ENCODE data around the gene ETV3.
"Not testable (repeated sequence)": the region's sequence is repeated elsewhere in the genome, so short reads cannot be mapped to it uniquely, and the experiment has no call there.

Gene ETV3

DNA sequence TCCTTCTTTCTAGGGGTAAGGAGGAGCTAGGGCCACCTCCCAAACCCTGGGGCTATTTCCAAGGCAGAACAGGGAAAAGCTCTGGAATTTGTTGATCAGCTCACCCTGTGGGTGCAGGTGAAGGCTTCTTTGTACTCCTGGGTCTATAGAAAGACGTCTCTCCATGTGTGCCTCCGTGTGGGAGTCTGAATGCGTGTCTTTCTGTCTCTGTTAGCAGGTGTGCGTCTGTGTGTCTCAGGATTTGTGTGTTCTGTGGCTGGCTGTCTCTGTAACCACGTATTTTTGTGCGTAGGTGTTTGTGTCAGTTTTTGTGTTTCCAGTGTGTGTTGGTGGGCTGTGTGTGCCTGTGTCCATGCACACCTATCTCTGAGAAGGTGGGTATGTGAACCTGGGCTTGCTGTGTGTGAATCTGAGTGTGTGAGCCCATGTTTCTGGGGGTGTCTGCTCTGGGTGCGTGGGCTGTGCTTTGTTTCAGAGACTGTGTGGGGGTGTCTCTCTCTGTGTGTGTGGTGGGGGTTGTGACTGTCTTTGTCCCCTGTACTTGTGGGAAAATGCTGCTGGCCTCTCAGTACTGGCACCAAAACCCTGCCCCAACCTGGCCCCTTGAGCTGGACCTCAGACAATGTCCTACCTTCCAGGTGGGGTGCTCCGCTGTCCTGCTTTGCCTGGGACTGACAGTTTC, 25.9 kb downstream of the ETV3 start:
- DNase-seq (ENCODE audit: low read depth) = no peak

DNA sequence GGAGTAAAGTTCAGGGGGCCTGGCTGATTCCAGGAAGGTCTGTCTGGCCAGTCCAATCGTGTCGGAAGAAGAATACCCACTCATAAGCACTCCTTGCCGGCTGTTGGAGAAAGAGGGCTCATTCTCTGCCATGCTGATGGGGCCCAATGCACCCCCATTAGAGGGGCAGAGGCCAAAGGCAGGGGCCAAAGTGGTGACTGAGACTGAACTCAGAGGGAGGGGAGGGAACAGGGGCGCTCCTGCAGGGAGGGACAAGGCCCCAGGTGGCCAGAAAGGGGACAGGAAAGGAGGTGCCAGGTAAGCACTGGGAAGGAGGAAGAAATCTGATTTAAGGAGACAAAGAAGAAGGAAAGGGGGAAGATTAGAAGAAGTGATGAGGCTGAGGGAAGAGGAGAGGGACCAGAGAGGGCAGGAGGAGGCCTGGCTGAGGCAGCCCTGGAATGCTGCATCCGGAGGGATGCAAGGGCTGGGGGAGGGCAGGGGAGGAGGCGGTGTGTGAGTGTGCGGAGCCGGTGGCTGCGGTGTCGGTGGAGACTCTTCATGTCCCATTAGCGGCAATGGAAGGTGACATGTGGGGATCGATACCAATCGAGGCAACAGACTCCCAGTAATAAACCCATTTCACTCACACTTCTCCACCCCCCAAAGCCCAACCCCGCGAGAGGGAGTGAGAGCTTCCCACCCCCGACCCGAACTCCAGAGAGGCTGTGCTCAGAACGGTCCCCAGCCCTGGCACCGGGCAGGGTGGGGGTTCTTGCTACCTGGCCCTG, 26.6 kb downstream of the ETV3 start:
- DNase-seq (ENCODE audit: low read depth) = no peak

DNA sequence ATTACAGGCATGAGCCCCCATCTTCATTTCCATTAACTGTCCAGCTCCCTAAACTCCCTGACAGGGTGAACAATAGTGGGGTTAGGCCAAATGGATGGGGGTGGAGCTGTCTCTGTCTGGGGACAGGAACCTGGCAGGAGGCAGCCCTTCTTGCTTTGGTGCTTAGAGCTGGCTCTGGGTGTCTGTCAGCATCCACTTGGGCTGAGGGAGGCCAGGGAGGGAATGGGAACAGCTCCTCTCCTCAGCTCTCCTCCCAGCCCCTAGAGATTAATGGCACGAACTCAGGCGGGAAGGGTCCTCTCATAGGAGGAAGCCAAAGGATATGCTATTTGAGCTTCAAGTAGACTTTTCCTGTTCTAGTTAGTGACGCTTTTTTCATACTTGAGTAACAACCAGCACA, 27.5 kb downstream of the ETV3 start:
- no peak for DNase-seq (ENCODE audit: low read depth)

DNA sequence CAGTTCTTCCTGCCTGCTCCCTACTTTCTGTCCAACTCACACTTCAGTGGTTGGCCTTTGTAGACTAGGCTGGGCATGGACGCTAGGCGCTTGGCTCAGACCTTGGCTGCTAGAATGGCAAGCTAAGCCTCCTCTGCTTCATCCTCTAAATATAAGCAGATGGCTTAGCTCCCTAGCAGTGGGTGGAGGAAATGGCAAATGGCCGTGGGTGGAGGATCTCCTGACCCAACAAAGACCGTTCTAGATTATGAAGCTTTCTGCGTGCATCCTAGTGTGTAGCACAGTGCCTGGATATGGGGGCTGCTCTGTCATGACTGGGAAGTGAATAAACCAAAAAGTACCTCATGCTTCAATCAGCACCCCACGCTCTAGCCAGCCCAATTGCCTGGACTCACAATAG, 28.2 kb downstream of the ETV3 start:
- DNase-seq (ENCODE audit: low read depth) = no peak

DNA sequence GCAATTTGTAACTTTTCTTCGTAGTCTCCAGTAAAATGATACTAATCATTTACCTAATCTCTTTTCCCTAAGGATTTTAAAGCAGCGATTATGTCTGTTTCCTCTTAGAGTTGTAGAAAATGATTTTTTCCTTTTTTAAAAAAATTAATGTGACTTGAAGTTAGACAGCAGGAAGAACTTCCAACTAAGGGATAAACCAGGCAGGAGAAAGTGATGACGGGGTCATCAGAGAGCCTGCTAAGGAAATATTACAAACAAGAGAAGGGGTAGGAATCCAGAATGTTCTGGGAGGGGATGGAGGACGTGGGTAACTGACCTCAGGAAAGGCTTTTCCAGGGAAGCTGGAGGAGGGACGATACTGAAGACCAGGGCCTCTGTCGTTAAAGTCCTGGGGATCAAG, 29.7 kb downstream of the ETV3 start:
- DNase-seq (ENCODE audit: low read depth) = no peak

DNA sequence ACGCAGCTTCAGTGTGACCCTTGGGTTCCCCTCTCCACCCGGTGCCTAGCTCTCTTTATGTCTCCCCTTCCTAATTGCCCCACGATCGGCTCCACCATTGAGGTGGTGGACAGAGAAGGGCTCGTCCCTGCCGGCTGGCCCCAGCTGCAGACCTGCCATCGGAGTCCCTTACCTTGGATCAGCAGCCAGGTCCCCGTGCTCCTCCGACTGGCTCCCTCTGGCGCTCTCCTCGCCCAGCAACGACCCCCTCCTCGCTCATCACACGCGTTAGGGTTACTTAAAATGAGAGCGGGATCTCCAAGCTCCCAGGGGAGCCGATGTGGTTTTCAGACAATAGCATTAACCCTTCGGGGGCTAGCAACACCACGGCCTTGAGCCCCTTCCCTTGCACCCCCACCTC, 30.5 kb downstream of the ETV3 start:
- no peak for DNase-seq (ENCODE audit: low read depth)

DNA sequence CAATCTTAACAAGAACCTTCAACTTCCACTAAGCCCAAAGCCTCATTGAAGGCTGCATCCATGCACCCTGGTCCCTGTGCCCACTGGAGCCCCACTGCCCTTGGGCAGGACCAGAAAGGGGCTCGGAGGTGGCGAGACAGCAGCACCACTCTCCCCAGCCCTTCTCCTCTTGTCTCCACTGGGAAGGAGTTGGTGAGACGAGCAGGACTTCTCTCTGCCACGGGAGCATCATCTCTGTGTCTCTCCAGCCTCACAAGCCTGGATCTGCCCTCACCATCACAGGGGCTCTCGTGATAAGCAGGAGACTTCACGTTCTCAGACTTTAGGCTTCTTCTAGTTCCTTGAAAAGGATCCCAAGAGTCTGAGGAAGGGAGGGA, 31.4 kb downstream of the ETV3 start:
- DNase-seq (ENCODE audit: low read depth) = no peak

DNA sequence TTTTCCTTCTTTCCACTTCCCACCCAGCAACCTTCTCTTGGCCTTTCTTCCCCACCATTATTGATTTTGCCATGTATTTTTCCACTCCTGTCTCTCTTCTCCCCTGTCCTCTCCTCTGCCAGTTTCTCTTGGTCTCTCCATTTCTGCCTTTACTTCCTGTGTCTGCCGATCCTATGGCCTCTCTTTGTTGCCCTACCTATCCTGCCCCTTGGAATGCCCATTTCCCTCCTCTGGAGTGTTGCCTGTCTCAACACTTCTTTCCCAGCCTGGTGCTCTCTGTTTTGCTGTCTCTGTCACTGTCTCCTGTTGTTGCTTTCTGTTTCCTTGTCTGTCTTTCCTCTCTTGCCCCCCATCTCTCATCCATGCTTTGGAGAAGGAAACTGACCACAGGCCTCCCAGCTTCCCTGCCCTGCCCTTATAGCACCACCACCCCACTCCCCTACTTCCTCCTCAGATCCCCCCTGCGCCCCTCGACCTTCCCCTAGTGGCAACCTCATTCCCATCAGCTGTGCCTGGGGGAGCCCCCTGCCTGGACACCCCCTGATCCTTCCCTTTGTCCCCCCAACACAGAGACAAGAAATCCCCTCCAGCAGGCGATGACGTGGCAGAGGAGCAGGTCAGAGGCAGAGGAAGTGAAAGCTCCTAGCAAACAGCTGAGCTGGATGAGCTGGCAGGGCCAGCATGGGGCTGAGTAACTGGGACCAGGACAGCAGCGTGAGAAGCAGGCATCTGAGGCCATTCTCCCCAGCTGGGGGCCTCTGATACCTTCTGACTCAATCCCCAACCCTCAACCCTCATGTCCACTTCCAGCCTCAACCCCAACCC, 32.0 kb downstream of the ETV3 start:
- DNase-seq (ENCODE audit: low read depth) = no peak

DNA sequence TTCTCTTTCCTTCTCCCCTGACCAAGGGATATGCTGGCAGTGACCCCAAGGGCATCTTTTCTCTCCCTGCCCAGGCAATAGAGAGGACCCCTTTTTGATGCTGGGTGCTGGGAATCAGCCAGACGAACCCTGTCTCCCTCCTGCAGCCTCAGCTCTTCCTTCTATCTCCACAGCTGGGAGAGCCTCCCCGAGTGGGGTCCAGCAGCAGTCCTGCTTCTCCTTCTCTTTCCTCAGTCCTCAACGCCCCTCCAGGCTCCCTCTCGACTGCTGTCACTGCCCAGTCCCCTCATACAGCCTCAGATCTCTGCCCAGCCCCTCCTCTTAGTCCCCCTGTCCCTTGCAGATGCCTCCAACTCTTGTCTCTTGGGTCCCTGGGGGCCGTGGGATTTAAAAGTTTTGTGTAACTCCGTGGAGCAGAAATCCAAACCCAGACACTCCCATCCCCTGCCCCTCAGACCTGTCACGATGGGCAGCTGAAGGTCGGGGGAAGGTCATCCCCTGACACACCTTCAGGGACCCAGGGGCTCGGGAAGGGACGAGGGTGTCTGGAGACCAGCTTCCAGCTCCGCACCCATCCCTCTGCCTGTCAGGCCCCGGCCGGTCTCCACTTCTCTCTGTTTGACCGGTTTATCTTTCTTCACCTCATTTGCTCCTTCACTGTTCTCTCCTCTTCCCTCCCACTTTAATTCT, 32.8 kb downstream of the ETV3 start:
- DNase-seq (ENCODE audit: low read depth) = no peak

DNA sequence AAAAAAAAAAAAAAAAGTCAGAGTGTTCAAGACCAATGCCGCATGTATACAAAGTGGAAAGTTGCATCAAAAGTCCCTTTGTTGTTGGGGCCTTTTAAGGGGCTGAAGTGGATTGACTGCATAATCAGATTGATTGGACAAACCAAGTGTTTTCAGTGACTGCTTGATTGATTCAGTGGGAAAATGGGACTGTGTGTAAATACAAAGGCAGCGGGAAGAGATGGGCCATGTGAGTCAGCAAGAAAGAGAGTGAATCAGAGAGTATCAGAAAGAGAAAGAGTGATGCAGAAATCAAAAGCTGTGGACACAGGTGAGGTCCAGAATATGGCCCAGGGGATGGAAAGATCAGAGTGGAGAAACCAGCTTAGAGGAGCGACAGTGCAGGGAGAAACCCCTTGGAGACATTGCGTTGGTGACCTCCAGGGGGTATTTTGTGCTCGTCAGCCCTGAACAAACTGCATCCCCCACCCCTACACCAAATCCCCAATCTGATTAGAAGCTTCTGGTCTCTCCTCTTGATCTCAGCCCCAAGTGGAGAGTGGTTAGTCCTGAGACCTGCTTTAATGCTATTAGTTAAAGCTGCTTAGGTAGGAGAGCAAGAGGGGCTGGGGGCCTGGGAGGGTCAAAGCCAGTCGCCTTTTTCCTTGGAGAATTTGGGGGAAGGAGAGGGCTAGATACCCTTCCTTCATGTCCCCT, 33.4 kb downstream of the ETV3 start:
- no peak for DNase-seq (ENCODE audit: low read depth)

DNA sequence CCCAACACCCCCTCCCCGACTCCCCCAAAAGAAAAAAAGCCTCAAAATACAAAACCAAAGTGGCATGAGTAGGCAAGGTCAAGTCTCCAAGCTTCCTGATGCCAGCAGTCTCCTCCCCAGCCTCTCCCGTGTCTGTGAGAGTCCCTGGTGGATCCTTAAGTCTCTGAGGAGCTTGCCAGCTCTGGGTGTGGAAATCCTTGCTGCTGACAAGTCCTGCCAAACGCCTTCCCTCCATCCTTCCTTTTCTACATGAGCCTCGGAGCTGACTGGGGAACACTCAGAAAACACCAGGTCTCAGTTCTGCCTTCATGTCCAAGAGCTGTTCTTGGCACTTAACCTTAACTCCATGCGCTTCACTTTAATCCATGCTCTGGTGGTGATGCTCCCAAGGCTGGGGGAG, 34.9 kb downstream of the ETV3 start:
- no peak for DNase-seq (ENCODE audit: low read depth)

DNA sequence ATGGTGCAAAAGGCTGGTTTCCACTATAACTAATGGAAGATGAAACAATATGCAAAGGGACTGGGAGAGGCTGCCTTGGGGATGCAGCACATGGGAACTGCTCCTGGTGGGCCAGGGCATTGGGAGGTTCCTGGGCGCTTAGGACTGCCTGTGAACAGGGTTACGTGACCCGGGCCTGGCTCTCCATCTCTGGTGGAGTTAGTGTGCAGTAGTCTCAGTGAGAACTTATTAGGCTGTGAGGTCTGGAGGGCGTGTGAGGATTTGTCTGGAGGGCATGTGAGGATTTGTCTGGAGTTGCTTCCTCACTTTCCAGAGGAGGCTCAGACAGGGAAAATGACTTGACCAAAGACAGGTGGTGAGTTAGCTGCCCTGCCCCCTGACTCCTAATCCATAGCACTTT, 37.0 kb downstream of the ETV3 start:
- no peak for DNase-seq (ENCODE audit: low read depth)

DNA sequence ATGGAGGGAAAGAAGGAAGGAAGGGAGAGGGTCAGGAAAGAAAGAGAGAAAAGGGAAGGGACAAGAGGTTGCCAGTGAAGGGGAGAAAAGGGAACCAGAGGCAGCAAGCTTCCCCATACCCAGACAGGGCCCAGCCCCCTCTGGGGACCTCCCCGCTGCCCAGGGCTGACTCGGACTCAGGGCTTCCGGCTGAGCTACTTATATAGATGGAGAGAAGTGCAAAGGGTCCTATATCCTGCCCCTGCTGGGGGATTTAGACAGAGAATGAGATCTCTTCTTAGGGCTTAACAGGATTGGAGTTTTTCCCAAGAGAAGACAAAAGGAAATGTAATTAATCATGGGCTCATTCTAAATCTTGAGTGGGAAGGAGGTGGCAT, 38.6 kb downstream of the ETV3 start, which contains the start of gene ETV3L:
Gene ETV3L (minus strand): TSS at position 176 of the 377 bp plus-strand sequence. CDS start 285 bp downstream, outside the sequence.
- DNase-seq (ENCODE audit: low read depth) = no peak

DNA sequence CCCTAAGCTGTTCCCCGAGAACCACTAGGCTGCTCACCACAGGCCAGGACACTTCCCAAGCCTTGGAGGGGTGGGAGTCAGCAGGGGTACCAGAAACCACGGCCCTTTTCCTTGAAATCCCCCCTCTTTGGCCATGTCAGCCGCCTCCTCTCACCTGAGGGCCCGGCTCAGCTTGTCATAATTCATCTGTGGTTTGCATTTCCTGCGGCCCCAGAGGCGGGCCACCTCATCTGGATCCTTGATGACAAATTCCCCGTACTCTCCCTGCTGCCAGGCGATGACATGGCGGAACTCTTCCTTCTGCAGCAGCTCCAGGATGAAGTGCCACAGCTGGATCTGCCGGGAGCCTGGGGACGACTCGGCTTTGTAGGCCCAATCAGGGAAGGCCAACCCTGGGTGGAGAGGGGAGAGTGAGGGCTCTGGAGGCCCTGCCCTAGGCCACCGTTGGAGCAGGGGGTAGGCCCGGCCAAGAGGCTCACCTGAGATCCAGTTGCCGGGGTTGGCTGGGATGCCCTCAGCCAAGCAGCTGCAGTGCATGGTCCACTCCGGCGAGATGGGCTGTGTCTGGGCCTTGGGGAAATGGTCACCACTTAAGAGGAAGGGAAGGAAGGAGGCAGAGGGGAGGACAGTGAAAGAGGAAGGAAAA, 39.1 kb downstream of the ETV3 start:
- DNase-seq (ENCODE audit: low read depth) = not testable (repeated sequence)

DNA sequence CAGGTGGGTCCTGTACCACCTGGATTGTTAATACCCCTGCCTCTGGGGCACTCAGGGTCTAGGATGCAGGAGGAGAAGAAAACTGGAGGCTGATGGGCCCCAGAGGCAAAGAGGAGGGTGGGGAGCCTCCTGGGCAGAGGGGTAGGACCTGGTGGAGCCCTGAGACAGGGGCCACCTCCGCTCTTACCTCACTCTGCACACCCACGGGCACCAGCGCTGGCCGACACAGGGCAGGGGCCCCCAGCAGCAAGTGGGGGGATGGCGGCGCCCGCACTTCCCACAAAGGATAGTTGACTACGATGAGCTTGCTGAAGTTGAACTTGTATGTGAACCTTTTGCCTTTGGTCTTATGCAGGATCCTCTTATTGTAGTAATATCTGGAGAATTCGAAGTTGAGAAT, 39.7 kb downstream of the ETV3 start:
- no peak for DNase-seq (ENCODE audit: low read depth)

DNA sequence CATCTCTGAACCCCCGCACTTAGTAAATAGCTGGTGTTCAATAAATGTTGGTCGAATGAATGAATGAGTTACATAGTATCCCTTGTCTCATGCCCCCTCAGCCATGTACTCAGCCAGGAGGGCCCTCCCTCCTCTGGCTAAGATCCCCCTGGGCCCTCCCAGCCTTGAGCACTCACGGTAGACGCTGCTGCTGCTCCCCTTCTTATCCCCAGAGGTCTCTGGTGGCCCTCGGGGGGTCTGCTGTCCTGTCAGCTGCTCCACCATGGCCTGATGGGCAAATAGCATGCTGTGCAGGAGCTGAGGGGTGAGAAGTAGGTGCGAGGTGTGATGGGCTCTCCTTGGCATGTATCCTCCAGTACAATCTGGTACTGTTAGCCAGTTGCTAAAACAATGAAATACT, 40.5 kb downstream of the ETV3 start:
- no peak for DNase-seq (ENCODE audit: low read depth)

DNA sequence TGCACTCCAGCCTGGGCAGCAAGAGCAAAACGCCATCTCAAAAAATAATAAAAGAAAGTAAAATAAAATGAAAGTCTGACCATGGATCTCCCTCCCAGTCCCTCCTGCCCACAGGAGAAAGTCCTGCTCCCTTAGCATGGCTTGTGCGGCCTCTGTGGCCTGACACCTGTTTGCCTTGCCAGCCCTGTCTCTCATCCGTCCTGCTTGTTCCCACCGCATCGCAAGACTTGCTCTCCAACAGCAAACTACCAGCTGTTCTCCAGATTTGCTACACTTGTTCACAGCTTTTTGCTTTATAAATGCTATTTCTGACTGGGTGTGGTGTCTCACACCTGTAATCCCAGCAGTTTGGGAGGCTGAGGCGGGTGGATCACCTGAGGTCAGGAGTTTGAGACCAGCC, 41.3 kb downstream of the ETV3 start:
- no peak for DNase-seq (ENCODE audit: low read depth)

DNA sequence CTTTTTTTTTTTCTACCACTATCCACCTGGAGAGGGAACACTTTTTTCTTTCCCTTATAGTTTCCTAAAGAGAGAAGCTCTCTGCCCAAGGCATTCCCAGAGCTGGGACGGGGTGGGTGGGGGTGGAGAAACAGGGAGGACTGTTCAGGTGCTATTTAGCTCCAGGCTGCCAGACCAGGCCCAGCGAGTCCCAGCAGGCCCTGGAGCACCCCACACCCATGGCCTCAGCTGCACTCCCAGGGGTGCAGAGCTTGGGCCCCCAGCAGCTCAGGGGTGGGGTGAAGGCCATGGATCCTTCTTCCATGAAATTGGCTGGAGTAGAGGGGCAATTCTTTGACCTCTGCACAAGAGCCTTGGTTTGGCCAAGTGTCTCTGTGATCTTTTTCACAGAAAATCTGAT, 42.6 kb downstream of the ETV3 start:
- no peak for DNase-seq (ENCODE audit: low read depth)

DNA sequence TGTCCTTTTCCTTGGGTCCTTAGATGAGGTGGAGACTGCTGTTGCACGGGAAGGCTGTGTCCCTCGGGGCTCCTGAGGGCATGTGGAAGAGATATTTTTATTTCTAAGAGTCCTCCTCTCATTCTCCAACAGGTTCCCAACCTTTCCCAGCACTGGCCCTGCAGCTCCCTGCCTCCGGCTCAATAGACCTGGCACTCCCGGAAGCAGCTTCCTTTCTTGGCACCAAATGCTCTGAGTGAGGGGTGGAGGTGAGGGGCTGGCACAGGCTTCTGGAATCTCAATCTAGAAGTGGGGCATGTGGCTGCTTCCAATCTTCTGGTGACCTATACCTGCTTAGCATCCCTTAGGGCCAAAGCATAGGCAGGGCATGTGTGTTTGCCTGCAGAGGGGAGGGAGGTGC, 43.1 kb downstream of the ETV3 start:
- no peak for DNase-seq (ENCODE audit: low read depth)

DNA sequence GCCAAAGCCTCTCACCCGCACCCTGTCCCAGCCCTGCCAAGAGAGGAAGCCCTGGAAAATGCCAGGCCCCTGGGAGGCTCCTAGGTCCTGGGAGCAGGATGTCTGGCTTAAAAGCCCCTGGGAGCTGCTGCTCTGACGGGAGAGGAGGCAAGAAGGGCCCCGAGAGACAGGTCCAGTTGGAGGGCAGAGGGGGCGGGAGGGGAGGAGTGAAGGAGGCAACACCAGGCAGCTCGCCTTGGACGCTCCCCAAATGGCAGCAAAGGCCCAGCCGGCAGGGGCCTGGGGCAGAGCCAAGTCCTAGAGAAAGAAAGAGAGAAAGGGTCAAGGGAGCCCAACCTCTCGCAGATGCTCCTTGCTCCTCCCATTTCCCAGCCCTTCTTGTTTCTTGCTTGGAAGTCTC, 45.4 kb downstream of the ETV3 start:
- DNase-seq (ENCODE audit: low read depth) = no peak

DNA sequence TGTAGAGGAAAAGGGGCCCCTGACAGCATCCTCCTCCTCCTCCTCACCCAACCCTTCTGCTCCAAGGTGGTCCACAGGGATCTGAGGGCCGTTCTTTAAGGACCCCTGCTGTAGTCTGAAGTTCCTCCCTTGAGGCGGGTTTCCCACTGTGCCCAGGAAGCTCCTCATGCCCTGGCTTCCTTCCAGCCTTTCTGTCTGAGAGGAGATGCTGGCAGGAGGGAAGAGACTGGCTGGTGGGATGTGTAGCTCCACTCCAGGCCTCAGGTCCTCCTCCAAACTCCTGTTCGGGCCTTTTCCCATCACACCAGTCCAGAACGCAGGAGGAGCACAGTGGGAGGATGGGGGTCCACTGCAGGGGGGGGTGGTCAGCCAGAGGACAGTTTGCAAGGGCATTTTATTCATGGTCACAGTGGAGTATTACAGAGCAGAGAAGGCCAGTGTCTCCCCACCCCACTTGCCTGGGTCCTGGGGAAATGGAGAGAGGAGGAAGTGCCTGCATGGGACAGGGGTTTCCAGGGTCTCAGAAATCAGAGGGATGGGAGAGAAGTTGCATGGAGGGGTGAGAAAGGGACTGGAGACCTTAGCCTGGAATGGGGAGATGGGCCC, 46.4 kb downstream of the ETV3 start:
- DNase-seq (ENCODE audit: low read depth) = no peak
